ENCODE results near the gene PLXNA4. TPM values are rescaled to one million over a fixed set of nuclear protein-coding genes. Genes with fewer than 3 reads are reported as not detected.

PLXNA4 gene
- total RNA-seq, 1 experiment from 2014 or later, result not detected

DNA sequence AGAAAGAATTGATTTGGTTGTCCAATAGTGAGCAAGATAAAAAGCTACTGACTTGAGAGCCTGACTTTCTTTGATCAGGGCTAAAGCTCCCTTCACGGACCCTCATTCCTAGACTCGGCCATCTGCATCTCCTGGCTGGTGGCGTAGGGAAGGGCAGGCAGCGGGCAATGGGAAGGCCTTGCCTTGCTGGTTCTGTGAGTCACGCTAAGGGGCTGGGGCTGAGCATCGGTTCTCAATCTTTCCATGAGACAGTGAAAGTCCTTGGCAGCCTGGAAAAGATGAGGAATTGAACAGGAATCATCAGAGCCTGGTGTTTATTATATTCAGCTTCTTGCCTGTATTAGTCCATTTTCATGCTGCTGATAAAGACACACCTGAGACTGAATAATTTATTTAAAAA lies 475.3 kb downstream of the PLXNA4 start:
- H2AFZ ChIP-seq (ENCODE audit: low read depth, low read length, poor library complexity, severe bottlenecking), result no peak overlapping the region
- no TSS peak for BruUV-seq (replicated peaks)
- no peaks in the 10 kb centered on the region for H4K20me1 ChIP-seq (ENCODE audit: insufficient read depth)
- intact Hi-C loops (cut with micrococcal nuclease), result no loop called here
- no peak overlapping the region for H3K4me2 ChIP-seq (ENCODE audit: low read length)
- ChIA-PET CTCF (no interaction called here), POLR2A (no interaction called here), RAD21 (ENCODE audit: low non-redundant PET in 1 of 2, low total read pairs in 2 of 2, uncharacterized antibody in 2 of 2, unreplicated experiment in 2 of 2) (no interaction called here)
- no peaks in the 10 kb centered on the region for H3K9me3 ChIP-seq (ENCODE audit: control insufficient read depth in 1 of 2, insufficient read depth in 1 of 2, low read depth in 1 of 2, low read length in 2 of 2)
- TF ChIP-seq, protein P1, sequence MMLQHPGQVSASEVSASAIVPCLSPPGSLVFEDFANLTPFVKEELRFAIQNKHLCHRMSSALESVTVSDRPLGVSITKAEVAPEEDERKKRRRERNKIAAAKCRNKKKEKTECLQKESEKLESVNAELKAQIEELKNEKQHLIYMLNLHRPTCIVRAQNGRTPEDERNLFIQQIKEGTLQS (IDR thresholded peaks at IDR 0.05), result no peak
- TF ChIP-seq CBX3 (IDR thresholded peaks at IDR 0.05; ENCODE audit: low read depth), result no peak
- TF ChIP-seq EZH2phosphoT487 (IDR thresholded peaks at IDR 0.05; ENCODE audit: borderline replicate concordance), result no peak
- no peak for TF ChIP-seq SRF (IDR thresholded peaks at IDR 0.05; ENCODE audit: low read depth)
- no peak for TF ChIP-seq TCF7L2 (IDR thresholded peaks at IDR 0.05; ENCODE audit: borderline replicate concordance, extremely low read depth, insufficient read depth, insufficient read length)
- no peak for TF ChIP-seq YY1 (IDR thresholded peaks at IDR 0.05; ENCODE audit: extremely low read depth, insufficient replicate concordance, low read depth, low read length)
- TF ChIP-seq, protein P2, sequence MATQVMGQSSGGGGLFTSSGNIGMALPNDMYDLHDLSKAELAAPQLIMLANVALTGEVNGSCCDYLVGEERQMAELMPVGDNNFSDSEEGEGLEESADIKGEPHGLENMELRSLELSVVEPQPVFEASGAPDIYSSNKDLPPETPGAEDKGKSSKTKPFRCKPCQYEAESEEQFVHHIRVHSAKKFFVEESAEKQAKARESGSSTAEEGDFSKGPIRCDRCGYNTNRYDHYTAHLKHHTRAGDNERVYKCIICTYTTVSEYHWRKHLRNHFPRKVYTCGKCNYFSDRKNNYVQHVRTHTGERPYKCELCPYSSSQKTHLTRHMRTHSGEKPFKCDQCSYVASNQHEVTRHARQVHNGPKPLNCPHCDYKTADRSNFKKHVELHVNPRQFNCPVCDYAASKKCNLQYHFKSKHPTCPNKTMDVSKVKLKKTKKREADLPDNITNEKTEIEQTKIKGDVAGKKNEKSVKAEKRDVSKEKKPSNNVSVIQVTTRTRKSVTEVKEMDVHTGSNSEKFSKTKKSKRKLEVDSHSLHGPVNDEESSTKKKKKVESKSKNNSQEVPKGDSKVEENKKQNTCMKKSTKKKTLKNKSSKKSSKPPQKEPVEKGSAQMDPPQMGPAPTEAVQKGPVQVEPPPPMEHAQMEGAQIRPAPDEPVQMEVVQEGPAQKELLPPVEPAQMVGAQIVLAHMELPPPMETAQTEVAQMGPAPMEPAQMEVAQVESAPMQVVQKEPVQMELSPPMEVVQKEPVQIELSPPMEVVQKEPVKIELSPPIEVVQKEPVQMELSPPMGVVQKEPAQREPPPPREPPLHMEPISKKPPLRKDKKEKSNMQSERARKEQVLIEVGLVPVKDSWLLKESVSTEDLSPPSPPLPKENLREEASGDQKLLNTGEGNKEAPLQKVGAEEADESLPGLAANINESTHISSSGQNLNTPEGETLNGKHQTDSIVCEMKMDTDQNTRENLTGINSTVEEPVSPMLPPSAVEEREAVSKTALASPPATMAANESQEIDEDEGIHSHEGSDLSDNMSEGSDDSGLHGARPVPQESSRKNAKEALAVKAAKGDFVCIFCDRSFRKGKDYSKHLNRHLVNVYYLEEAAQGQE (IDR thresholded peaks at IDR 0.05; ENCODE audit: low read depth), result no peak
- no peak for TF ChIP-seq EZH2 (IDR thresholded peaks at IDR 0.05)
- no peak for TF ChIP-seq SIN3A (IDR thresholded peaks at IDR 0.05; ENCODE audit: low read depth)
- TF ChIP-seq CEBPB (IDR thresholded peaks at IDR 0.05; ENCODE audit: low read depth), result no peak
- no peak for TF ChIP-seq POLR2A (IDR thresholded peaks at IDR 0.05; ENCODE audit: borderline replicate concordance, extremely low read depth, insufficient read depth, insufficient read length)
- no peak for TF ChIP-seq JUND (IDR thresholded peaks at IDR 0.05)
- TF ChIP-seq, protein P3, sequence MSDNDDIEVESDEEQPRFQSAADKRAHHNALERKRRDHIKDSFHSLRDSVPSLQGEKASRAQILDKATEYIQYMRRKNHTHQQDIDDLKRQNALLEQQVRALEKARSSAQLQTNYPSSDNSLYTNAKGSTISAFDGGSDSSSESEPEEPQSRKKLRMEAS (IDR thresholded peaks at IDR 0.05), result no peak
- no peak for TF ChIP-seq ZNF274 (IDR thresholded peaks at IDR 0.05; ENCODE audit: low read depth, low read length)
- TF ChIP-seq, protein P4, sequence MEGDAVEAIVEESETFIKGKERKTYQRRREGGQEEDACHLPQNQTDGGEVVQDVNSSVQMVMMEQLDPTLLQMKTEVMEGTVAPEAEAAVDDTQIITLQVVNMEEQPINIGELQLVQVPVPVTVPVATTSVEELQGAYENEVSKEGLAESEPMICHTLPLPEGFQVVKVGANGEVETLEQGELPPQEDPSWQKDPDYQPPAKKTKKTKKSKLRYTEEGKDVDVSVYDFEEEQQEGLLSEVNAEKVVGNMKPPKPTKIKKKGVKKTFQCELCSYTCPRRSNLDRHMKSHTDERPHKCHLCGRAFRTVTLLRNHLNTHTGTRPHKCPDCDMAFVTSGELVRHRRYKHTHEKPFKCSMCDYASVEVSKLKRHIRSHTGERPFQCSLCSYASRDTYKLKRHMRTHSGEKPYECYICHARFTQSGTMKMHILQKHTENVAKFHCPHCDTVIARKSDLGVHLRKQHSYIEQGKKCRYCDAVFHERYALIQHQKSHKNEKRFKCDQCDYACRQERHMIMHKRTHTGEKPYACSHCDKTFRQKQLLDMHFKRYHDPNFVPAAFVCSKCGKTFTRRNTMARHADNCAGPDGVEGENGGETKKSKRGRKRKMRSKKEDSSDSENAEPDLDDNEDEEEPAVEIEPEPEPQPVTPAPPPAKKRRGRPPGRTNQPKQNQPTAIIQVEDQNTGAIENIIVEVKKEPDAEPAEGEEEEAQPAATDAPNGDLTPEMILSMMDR (IDR thresholded peaks at IDR 0.05 in 2 of 3, conservative IDR thresholded peaks at IDR 0.05 in 1 of 3; ENCODE audit: borderline replicate concordance in 1 of 3, insufficient read depth in 1 of 3, low read depth in 2 of 3, low read length in 2 of 3), result no peak
- H3K9me2 ChIP-seq (ENCODE audit: insufficient read depth), result no peaks in the 10 kb centered on the region
- no peak overlapping the region for H3K27ac ChIP-seq (ENCODE audit: low read depth, low read length)
- no peaks in the 10 kb centered on the region for H3K79me2 ChIP-seq (ENCODE audit: insufficient read depth, low read length)
- H3K4me3 ChIP-seq (replicated peaks in 1 of 2; ENCODE audit: low read depth in 1 of 2, low read length in 2 of 2), result no peak overlapping the region
- no peak for DNase-seq (ENCODE audit: low read depth, low spot score)
- H3K4me1 ChIP-seq (ENCODE audit: control insufficient read depth in 1 of 2, insufficient read depth in 2 of 2, low read length in 2 of 2), result no peaks in the 10 kb centered on the region
- no peak for ATAC-seq
- peaks cover 25% of the 10 kb centered on the region; the same call in 1 of the 2 replicates for H3K27me3 ChIP-seq (ENCODE audit: insufficient read depth, low read length)
- no peaks in the 10 kb centered on the region for H3K36me3 ChIP-seq (ENCODE audit: control insufficient read depth in 1 of 2, insufficient read depth in 2 of 2, low read length in 2 of 2)
- H3K9ac ChIP-seq (ENCODE audit: low read length), result no peak overlapping the region
